RWPE1 (cell line): Measurements from ENCODE around the gene PRPH.
"Not testable (repeated sequence)": the region's sequence is repeated elsewhere in the genome, so short reads cannot be mapped to it uniquely, and the experiment has no call there.

Experiments used
- CTCF ChIA-PET: fragments of 350-600 bp; sonication (Branson Sonifier 250); formaldehyde crosslinking; extraction: SDS; loops from one replicate; lab custom pipeline; 2021; lab: Yijun Ruan, JAX
- POLR2A ChIA-PET: fragments of 400-600 bp; formaldehyde crosslinking; extraction: SDS; loops from one replicate; lab custom pipeline; 2020; ENCODE audit warnings: antibody characterized with exemption; ENCODE audit not compliant: low non-redundant PET; lab: Yijun Ruan, JAX
- DNase-seq: peaks from one replicate; pipeline ENCODE4 v3.0.0; 2012; ENCODE audit warnings: low spot score
- H3K27ac ChIP-seq: fragments of 450-650 bp; 2 replicates; pipeline ENCODE4 v1.5.1; 2017
- CTCF ChIP-seq: fragments of 450-650 bp; conservative IDR thresholded peaks from 2 replicates; pipeline ENCODE4 v1.5.1; 2017; ENCODE audit warnings: low read depth, mild to moderate bottlenecking

The PRPH gene

GRCh38 chr12:49276304-49277290 lies 18.4 kb upstream of the PRPH start:
- no peak for TF ChIP-seq CTCF
- no peak for DNase-seq
- POLR2A ChIA-PET = interaction anchor here (0.9 kb wide), 1 partner anchor 17 kb away, joined by 3 read pairs; no protein-coding TSS in a partner anchor
- peak overlapping the region; percentile 65 for H3K27ac ChIP-seq
- CTCF ChIA-PET = interaction anchor here (0.6 to 1.6 kb wide), 5 partner anchors 10 to 283 kb away, joined by 3 to 7 read pairs (median 3); no protein-coding TSS in a partner anchor

GRCh38 chr12:49277466-49277865 lies 17.5 kb upstream of the PRPH start:
- POLR2A ChIA-PET = no interaction called here
- no peak for DNase-seq
- no peak for TF ChIP-seq CTCF
- peak overlapping the region; percentile 65; the same call in 1 of the 2 replicates for H3K27ac ChIP-seq
- CTCF ChIA-PET = interaction anchor here (0.6 to 1.6 kb wide), 3 partner anchors 9 to 64 kb away, joined by 3 to 7 read pairs (median 4); no protein-coding TSS in a partner anchor

DNA sequence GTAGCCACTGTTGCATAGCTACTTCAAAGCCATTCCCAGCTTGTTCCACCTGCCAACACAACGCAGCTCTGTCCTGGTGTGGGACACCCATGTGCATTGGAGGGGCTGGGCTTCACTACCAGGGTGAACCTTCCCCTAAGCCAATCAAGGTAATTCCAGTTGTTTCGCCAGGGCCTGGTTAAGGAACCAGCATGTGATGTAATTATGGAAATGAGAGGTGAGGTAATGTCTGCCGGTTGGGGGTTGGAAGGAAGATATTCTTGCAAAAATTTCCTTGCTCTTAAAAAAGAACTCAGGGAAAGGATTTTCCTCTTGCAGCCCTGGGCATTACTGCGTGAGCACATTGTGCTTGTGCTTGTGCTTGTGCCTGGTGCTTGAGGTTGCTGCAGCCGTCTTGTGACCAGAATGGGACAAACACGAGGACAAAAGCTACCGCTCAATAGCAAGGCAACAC lies 15.2 kb upstream of the PRPH start:
- ChIA-PET POLR2A (interaction anchor here (1.0 kb wide), 1 partner anchor 12 kb away, joined by 3 read pairs; no protein-coding TSS in a partner anchor), CTCF (interaction anchor here (0.5 to 0.6 kb wide), 2 partner anchors 14 to 175 kb away, joined by 3 read pairs; no protein-coding TSS in a partner anchor)
- no peak for TF ChIP-seq CTCF
- no peak overlapping the region for H3K27ac ChIP-seq
- DNase-seq = no peak

DNA sequence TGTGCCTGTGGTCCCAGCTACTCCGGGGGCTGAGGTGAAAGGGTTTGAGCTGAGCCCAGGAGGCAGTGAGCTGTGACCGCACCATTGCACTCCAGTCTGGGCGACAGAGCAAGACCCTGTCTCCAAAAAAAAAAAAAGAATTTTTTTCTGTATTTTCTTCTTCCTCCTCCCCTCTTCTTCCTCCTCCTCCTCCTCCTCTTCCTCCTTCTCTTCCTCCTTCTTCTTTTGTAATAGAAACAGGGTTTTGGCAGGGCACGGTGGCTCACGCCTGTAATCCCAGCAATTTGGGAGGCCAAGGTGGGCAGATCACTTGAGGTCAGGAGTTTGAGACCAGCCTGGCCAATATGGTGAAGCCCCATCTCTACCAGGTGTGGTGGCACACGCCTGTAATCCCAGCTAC lies 14.4 kb upstream of the PRPH start:
- H3K27ac ChIP-seq, POLR2A ChIA-PET, DNase-seq: not testable (repeated sequence)
- CTCF ChIA-PET = interaction anchor here (0.6 kb wide), 1 partner anchor 17 kb away, joined by 3 read pairs; no protein-coding TSS in a partner anchor

DNA sequence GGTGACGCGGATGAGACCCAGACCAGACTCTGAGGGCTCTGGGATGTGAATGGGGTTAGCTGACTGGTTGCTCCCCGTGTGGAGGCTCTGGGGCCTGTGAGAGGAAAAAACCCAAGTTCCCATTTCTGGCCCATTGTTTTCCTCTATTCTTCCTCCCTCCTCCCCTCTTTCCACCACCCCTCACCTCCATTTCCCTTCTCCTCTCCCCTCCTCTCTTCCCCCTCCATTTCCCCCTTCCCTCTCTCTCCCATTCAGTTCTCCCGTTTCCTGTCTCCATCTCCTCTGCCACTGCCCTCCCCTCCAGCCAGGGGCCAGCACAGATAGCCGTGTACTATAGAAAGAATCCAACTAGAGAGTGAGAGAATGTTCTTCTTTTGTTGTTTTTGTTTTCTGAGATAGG lies 12.6 kb upstream of the PRPH start:
- ChIA-PET POLR2A (no interaction called here), CTCF (interaction anchor here (0.5 to 0.6 kb wide), 3 partner anchors 20 to 418 kb away, joined by 3 to 5 read pairs (median 4); no protein-coding TSS in a partner anchor)
- DNase-seq = no peak
- TF ChIP-seq CTCF = no peak
- H3K27ac ChIP-seq = peak overlapping the region; percentile 11; the same call in 1 of the 2 replicates

- POLR2A ChIA-PET, DNase-seq: not testable (repeated sequence)
- peak overlapping the region; percentile 11; the same call in 1 of the 2 replicates for H3K27ac ChIP-seq
- CTCF ChIA-PET = interaction anchor here (0.5 to 1.0 kb wide), 4 partner anchors 20 to 418 kb away, joined by 3 to 5 read pairs (median 4); no protein-coding TSS in a partner anchor
Observed at GRCh38 chr12:49282740-49283375, 12.1 kb upstream of the PRPH start.
